Type B pancreatic cell (in vitro differentiated cells): ENCODE results near the gene HNRNPH2. TPM values are rescaled to one million over a fixed set of nuclear protein-coding genes. Genes with fewer than 3 reads are reported as not detected.

Experiments
- DNase-seq: peaks from one replicate; pipeline ENCODE4 v3.0.0; 2021; ENCODE audit warnings: mixed read lengths; ENCODE audit not compliant: unreplicated experiment; ENCODE audit errors: extremely low spot score
- H3K27ac Mint-ChIP-seq: 2 replicates; pipeline ENCODE4 v1.8.0; 2021; ENCODE audit warnings: mild to moderate bottlenecking, mixed read lengths
- H3K27me3 Mint-ChIP-seq: 2 replicates; pipeline ENCODE4 v1.8.0; 2021; ENCODE audit warnings: mixed read lengths
- H3K36me3 Mint-ChIP-seq: 2 replicates; pipeline ENCODE4 v1.8.0; 2021; ENCODE audit warnings: mixed read lengths
- H3K4me1 Mint-ChIP-seq: one replicate; pipeline ENCODE4 v1.8.0; 2021; ENCODE audit warnings: mixed read lengths; ENCODE audit not compliant: unreplicated experiment
- H3K4me3 Mint-ChIP-seq: 2 replicates; pipeline ENCODE4 v1.8.0; 2021; ENCODE audit warnings: mild to moderate bottlenecking, mixed read lengths
- H3K9me3 Mint-ChIP-seq: 2 replicates; pipeline ENCODE4 v1.8.0; 2021; ENCODE audit warnings: mixed read lengths
- CTCF ChIP-seq: fragments of 200-600 bp; sonication (generic); conservative IDR thresholded peaks from 2 replicates; pipeline ENCODE4 v1.5.0; 2021; ENCODE audit warnings: antibody characterized with exemption, mild to moderate bottlenecking
- total RNA-seq: library from RNA; stranded (reverse); gene quantifications from 2 replicates; pipeline ENCODE4 v1.2.1, GENCODE V29; 2021; ENCODE audit warnings: low replicate concordance

HNRNPH2 gene
- total RNA-seq, 1 donor from 2014 or later, result 68.3 TPM

- no peak for TF ChIP-seq CTCF
- Mint-ChIP-seq H3K27me3 (no peaks in the 10 kb centered on the region), H3K36me3 (peaks cover 31% of the 10 kb centered on the region), H3K4me1 (no peaks in the 10 kb centered on the region), H3K4me3 (no peak overlapping the region), H3K27ac (no peak overlapping the region), H3K9me3 (no peaks in the 10 kb centered on the region)
- no peak for DNase-seq
These were observed 34.1 kb downstream of the HNRNPH2 start for GRCh38 chrX:101442085-101442484.

- H3K36me3 Mint-ChIP-seq, result peaks cover 21% of the 10 kb centered on the region
These were observed 41.3 kb downstream of the HNRNPH2 start for GRCh38 chrX:101449279-101449678.

GRCh38 chrX:101450085-101450484, 42.1 kb downstream of the HNRNPH2 start:
- H3K9me3 Mint-ChIP-seq, result peaks cover 7% of the 10 kb centered on the region
- DNase-seq, result no peak
- H3K36me3 Mint-ChIP-seq, result peaks cover 21% of the 10 kb centered on the region
- H3K4me1 Mint-ChIP-seq, result no peaks in the 10 kb centered on the region
- no peak for TF ChIP-seq CTCF
- H3K27me3 Mint-ChIP-seq, result no peaks in the 10 kb centered on the region
- no peak overlapping the region for H3K4me3 Mint-ChIP-seq
- H3K27ac Mint-ChIP-seq, result no peak overlapping the region

More at GRCh38 chrX:101449279-101449678, 41.3 kb downstream of the HNRNPH2 start:
- Mint-ChIP-seq H3K4me3 (no peak overlapping the region), H3K27ac (no peak overlapping the region), H3K9me3 (peaks cover 7% of the 10 kb centered on the region), H3K27me3 (no peaks in the 10 kb centered on the region), H3K4me1 (no peaks in the 10 kb centered on the region)
- no peak for TF ChIP-seq CTCF
- no peak for DNase-seq

- Mint-ChIP-seq H3K36me3 (peaks cover 21% of the 10 kb centered on the region), H3K4me3 (no peak overlapping the region), H3K27ac (no peak overlapping the region), H3K4me1 (no peaks in the 10 kb centered on the region), H3K9me3 (peaks cover 7% of the 10 kb centered on the region), H3K27me3 (no peaks in the 10 kb centered on the region)
- TF ChIP-seq CTCF, result no peak
- no peak for DNase-seq
These were observed 42.9 kb downstream of the HNRNPH2 start for GRCh38 chrX:101450961-101451360.

- Mint-ChIP-seq H3K9me3 (peaks cover 7% of the 10 kb centered on the region), H3K4me3 (no peak overlapping the region), H3K4me1 (no peaks in the 10 kb centered on the region), H3K36me3 (peaks cover 21% of the 10 kb centered on the region), H3K27ac (no peak overlapping the region), H3K27me3 (no peaks in the 10 kb centered on the region)
- no peak for DNase-seq
- TF ChIP-seq CTCF, result no peak
These were observed 44.0 kb downstream of the HNRNPH2 start for GRCh38 chrX:101452056-101452455.

GRCh38 chrX:101460669-101461068, 52.6 kb downstream of the HNRNPH2 start:
- DNase-seq, result no peak
- Mint-ChIP-seq H3K4me1 (no peaks in the 10 kb centered on the region), H3K9me3 (no peaks in the 10 kb centered on the region), H3K27ac (no peak overlapping the region), H3K4me3 (no peak overlapping the region), H3K27me3 (no peaks in the 10 kb centered on the region), H3K36me3 (no peaks in the 10 kb centered on the region)
- TF ChIP-seq CTCF, result no peak
